Stimulated activated CD4-positive, alpha-beta T cell treated with anti-CD3 and anti-CD28 coated beads, Interleukin-2, amount 100 ng/mL, for 24 hours (primary cell): Measurements from ENCODE around the gene DOK3.
A peak's percentile ranks its signal among the peaks of the same experiment; 100 is the strongest.

ENCODE experiments used
- DNase-seq, 2 donors: peaks; one replicate each; pipeline ENCODE4 v3.0.0-alpha.2; 2020

The DOK3 gene

GRCh38 chr5:177462021-177462670 lies 47.5 kb downstream of the DOK3 start:
- no peak for DNase-seq

DNA sequence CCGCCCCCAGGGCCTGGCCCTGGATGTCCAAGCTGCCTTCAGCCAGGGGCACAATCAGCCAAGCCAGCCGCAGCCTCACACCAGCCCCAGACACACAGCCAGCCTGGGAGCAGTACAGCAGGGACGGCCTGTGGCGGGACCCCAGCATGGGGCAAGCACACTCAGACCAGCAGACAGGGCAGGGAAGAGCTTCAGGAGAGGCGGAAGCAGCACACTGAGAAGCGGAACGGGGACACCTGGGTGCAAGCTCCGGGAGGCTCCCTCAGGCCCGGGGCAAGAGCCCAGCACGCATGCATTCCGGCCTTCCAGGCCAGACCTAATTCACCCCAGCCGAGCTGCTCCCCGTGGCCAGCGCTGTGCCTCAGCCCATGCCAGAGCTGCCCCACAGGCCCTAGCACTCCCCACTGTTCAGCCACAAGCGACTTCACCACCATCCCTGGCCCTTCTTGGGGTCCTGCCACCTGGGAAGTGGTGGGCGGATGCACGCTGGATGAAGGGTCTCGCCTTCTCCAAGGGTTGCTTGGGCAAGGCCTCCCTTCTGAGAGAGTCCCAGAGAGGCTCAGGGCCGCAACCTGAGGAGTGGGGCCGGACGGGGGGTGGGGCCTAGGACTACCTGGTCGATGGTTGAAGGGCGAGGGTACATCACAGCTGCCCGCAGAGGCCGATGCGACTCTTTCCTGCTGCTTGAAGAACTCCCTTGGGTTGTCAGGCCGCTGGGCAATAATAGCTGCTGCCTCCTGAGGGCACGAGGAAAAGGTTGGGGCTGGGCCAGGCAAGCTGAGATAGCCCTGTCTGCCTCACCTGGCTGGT lies 49.6 kb downstream of the DOK3 start:
- DNase-seq, result no peak

DNA sequence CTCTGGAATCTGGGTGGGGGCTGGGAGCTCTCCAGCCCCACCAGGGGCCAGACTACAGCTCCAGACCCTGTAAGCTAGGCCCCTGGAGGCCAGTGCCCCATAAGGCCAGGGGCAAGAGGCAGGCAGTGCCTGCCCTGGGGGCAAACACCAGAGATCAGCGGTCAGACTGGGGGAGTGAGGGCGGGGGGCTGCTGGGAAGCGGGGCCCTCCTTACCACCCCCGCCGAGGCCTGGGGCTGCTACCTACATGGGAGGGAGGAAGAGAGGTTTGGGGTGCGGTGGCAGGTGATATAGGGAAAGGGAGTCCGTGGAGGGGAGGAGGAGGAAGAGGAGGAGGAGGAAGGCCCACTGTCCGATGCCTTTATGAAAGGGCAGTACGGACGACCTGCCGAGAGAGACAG lies 50.3 kb downstream of the DOK3 start:
- DNase-seq, result no peak

- no peak for DNase-seq
Observed at GRCh38 chr5:177458912-177459350, 50.7 kb downstream of the DOK3 start.

DNA sequence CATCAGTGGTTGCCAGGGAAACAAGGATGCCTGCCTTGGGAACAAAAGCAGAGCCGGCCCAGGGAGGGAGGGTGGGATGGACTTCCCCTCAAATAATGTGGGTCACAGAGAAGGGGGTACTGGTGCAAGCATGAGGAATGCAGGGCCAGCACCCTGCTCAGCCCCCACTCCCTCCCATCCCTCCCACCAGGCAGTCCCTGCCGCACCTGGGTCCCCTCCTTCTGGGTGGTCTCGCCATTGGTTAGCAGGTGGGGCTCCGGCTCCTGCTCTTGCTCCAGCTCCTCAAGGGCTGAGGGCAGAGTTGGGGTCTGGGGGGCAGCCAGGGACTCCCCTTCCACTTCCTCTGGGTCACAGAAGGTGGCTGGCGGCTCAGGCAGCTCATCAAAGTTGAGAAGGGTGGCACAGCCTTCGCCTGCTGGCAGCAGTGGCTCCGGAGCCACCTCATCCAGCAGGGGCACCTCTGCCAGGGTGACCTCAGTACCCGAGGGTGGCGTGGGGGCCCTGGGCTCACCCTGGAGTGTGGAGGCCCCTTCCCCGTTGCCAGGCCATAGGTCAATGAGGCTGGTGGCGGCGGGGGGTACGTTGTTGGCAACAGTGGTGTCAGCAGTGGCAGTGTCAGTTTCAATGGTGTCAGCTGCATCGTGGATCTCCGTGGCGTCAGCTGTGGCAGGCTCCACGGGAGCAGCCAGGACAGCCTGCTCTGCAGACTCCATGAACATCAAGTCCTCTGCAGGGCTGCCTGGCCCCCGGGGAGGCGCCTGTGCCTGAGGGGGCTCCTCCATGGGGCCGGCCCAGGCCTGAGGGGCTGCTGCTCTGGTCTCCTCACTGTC lies 51.6 kb downstream of the DOK3 start:
- DNase-seq, result no peak

GRCh38 chr5:177456976-177457851 lies 52.4 kb downstream of the DOK3 start:
- DNase-seq, result peak; percentile 59

DNA sequence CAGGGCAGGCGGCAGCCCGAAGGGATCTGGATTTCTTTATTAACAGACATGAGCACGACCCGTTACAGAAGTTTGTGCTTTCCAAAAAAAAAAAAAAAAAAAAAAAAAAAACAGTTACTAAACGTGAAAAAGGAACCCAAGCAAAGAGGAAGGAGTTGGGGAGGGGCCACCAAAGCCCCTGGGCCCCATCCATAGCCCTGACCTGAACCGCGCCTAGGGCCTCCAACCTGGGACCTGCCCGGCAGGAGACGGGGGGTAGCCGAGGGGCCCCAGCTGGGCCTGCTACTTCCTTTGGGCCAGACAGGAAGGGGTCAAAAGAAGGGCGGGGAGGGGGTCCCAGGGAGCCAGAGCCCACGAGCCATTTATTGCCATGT lies 53.0 kb downstream of the DOK3 start:
- DNase-seq, result no peak

- peak; percentile 98 to 99 for DNase-seq
Observed at GRCh38 chr5:177455661-177456590, 53.7 kb downstream of the DOK3 start.

GRCh38 chr5:177455036-177455660 lies 54.5 kb downstream of the DOK3 start:
- peak; percentile 92 to 96 for DNase-seq

DNA sequence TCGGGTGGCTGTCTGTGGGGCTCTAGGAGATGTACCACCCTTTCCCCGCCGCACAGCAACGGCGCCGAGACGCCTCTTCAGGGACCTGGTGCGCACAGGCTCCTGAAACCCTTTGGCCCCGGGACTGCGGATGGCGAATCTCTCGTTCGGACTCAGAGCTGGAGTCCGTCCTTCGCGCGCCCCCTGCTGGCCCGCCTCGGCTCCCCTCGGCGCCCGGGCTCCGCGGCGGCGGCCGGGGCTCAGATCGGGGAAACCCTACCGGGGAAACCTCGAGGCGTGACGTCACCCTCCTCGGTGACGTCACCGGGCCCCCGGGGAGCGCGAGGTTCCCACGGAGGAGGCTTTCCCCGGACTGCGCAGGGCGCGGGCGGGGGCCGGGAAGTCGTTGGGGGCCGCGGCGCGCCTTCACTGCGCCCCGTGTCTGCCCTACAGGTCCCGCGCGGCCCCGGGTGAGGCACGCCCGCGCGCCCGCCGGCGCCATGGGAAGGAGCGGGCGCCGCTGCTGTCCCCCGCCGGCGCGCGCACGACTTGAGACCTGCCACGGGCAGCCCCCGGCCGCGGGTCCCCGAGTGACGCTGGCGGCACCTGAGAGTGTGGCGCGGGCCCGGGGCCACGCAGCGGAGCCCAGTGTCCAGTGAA lies 55.1 kb downstream of the DOK3 start:
- DNase-seq, result peak; percentile 96

DNA sequence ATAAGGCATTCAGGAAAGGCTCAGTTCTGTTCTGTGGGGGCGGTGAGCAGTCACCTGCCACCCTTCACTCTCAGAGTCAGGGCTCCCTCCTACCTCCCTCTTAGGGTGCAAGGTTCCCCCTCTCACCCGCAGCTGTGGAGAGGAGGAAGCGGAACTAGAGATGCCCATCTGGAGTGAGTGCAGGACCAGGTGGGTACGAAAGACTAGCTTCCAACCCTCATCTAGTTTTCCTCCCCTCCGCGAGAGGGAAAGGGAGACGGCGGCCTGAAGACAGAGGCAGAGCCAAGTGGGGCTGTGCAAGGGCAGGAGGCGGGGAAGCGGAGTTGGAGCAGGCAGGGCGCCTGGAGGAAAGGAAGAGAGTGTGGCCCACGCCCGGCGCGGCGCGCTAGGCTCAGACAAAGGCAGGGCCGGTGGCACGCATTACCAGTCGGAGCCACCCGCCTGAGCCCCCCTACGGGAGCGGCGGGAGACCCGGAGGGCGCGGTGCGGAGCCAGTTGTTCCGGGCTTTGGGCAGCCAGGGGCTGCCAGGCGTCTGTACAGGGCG lies 55.7 kb downstream of the DOK3 start:
- DNase-seq, result no peak

- no peak for DNase-seq
Observed at GRCh38 chr5:177452688-177453638, 56.7 kb downstream of the DOK3 start.
